Stimulated activated CD4-positive, alpha-beta T cell treated with anti-CD3 and anti-CD28 coated beads, Interleukin-2, amount 100 ng/mL, for 48 hours (primary cell): ENCODE measurements around the gene NXT1.

Experiments
- DNase-seq, 2 donors: peaks; one replicate each; pipeline ENCODE4 v3.0.0-alpha.2; 2020

Gene NXT1

GRCh38 chr20:23361119-23361475, 10.5 kb downstream of the NXT1 start:
- no peak for DNase-seq

DNA sequence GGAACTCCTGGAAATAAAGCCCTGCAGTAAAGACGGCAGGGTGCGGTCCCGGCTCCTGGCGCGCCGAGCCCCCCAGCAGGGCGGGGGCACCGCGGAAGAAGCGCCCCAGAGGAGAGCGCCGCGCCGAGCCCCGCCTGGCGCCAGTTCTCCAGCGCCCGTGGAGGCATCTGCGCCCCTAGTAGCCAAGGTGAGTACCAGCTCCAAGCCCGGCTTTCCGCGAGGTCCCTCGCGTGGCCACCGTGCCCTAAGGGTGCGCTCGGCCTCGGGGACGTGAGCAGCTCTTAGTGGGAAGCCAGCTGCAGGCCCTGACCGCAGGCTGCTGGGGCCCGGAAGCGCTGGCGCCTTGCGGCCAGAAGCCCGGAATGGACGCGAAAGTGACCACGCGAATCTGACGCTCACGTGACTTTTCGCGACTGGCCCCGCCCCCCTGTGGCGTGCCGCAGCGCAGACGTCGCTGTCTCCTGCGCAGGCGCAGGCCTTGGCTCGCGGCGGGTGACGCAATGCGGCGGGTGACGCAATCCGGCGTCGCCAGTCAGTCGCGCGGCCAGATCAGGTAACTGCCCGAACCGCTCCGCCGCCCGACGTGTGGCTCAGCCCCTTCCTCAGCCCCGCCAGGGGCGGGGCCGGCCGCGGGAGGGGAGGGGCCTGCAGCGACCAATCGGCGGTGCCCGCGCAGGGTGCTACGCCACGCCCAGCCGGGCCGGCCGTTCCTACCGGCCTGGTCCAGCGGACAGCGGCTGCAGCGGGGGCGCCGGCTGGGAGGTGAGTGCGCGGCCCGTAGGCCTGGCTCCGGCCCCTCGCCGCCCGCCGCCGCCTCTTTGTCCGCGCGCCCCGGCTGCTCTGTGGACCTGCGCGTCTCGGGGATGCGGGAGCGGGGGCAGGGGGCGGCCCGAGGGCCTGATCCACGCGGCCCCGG, 11.1 kb downstream of the NXT1 start, which contains the start of gene GZF1:
TSS of gene GZF1 (plus strand) at position 707 of the 916 bp plus-strand sequence. CDS start 2,202 bp downstream, outside the sequence.
- DNase-seq = peak; percentile 98 to 99

DNA sequence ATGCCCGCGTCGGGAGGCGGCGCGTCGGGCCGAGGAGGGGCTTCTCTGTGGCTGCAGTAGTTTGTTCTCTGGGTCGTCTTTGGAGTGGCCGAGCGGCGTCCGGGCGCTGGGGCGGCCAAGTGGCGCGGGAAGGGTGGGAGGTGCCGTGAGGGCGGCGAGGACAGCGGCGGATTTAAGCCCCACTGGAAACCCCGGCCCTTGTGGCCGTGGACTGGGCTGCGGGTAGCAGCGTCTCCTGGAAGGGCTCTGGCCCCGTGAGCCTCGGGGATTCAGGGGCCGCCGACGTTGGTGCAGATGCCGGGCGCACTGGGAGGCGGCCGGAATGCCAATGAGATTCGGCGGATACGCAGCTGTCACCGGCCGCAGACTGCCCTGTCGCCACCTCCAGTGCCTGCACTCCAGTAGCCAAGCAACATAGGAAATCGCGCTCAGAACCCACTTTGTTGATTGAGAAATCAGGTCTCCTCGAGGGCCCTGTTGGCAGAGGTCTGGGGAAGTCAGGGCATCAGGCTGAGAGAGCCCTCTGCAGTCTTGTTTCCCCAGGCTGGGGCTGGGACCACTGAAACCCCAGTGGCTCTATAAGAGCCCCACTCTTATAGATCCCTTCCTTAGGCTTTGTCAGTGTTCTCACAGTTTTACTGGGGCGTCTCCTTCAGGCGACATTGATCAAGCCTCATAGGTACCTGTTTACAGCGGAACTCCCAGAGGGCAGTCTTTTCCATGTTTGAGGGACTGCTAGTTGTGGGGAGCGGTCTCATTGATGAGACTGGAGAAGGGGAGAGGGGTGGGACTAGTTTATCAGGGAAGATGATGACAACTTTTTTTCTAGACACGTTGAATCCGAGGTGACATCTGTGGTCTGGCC, 12.0 kb downstream of the NXT1 start:
- DNase-seq = no peak

DNA sequence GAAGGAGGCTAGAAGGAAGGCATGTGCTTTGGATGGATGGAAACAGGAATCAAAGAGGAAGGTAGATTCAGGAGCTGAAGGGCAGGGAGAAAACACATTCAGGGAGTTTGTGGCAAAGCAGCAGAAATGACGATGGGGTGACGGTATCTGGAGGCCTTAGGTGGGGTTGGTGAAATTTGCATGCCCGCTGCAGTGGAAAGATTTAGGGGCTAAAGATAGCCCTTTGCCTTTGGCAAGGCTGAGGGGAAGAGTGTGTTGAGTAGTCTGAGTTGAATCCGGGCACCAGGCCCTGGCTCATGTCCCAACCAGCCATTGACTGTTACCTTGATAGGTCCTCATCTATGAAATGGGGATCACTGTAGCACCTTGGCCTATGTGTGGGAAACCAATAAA, 12.7 kb downstream of the NXT1 start:
- DNase-seq = no peak

- DNase-seq = no peak
These were observed 15.0 kb downstream of the NXT1 start for GRCh38 chr20:23365390-23366165.

DNA sequence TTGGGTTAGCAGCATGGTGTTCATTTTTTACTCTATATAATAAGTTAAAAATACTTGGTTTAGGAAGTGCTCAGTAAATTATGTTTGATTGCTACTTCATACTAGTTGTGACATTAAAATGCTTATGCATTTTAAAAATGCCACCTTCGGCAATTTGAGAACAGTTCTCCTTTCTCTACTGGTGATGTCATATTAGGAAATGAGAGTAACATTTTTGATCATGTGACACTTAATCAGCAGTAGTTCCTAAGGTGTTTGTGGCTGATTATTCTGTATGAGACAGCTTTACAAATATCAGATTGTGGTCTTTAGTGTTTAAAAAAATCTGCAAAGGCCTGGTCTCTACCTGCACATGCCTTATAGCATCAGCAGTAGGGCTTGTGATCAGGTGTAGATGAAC, 15.8 kb downstream of the NXT1 start:
- no peak for DNase-seq

DNA sequence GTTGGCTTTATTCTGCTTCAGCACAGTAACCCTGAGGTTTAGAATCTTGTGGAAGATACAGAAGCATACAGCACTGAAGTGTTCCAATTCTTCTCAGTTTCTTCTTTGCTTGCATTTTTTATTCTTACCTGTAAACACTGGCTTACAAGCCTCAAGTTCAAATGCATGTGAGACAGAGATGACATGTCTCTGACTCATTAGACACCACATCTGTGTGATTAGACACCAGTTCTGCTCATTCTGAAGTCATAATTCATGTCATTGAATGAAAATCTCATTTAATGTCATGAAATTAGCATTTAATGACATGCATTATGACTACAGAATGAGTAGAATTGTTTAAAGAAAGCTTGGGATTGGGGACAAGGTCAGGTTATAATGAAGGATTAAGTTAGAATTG, 17.2 kb downstream of the NXT1 start:
- DNase-seq = no peak

GRCh38 chr20:23368316-23369071, 17.9 kb downstream of the NXT1 start:
- DNase-seq = no peak

GRCh38 chr20:23369072-23369823, 18.7 kb downstream of the NXT1 start:
- DNase-seq = no peak

- DNase-seq = no peak
These were observed 19.7 kb downstream of the NXT1 start for GRCh38 chr20:23370274-23370673.

DNA sequence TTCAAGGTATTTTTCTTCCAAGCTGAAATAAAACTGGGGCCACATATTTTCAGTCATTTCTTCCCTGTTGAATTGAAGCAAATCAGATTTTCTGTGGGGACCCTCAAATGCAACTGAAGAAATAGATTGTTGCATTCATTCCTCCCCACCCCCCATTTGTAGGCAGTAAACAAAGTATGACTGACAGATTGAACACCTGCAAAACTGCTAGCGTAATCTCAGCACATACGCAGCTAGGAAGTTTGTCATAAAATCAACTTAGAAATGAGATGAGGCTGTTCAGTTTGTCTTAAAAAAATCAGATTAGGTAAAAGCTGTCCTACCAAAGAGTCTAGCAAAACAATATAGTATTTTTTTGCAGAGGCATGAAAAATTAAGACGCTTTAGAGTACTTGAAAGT, 20.3 kb downstream of the NXT1 start:
- DNase-seq = no peak

DNA sequence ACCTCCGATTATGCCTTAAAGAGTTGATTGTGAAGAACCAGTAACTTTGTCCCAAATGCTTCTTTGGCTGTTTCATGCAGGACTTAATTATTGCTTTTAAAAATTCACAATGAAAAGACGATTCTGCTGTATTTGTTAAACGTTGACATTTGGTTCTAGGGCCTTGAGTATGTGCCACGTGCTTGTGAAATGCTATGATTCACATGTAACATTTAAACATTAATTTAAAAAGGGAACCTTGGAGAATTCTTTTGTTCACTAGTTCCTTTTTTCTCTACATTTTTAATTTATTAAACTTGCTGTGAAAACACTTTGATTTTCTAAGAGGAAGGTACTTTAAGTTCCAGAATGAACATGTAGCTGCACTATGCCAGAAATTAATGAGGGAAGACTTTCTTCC, 20.9 kb downstream of the NXT1 start:
- no peak for DNase-seq

DNA sequence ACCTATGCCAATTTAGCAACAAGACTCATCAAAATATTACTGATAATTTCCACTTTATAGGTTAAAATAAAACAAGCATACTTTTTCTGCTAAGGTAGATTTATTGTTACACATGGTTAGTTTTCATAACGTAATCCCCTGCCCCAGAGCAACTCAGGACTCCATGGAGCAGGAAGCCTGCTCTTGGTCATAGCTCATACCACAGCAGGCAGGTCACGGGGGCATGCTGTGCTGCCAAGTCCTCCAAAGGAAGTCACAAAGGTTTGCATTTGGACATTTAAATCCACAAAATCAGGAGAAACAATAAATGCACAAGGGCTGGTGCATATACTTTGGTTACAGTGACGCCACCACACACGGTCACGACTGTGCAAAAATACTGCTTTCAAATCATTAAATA, 23.9 kb downstream of the NXT1 start:
- DNase-seq = no peak

GRCh38 chr20:23375827-23376226, 25.2 kb downstream of the NXT1 start:
- no peak for DNase-seq

DNA sequence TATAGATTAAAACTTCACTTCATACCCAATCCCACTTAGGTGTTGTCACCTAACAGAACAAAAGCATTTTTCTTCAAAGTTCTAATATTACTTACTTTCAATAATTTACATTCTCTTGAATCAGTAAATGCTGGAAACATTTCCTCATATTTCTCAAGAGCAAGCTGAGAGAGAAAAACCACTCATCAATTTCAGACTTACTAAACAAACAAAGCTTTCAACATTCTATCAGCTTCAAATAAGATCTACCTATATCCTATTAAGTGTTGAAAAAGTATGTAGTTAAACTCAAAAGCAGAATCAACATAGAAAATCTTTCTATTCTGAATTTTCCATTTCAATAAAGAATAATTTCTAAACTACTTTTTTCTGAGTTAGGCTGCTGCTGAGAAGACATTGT, 29.2 kb downstream of the NXT1 start:
- DNase-seq = no peak

DNA sequence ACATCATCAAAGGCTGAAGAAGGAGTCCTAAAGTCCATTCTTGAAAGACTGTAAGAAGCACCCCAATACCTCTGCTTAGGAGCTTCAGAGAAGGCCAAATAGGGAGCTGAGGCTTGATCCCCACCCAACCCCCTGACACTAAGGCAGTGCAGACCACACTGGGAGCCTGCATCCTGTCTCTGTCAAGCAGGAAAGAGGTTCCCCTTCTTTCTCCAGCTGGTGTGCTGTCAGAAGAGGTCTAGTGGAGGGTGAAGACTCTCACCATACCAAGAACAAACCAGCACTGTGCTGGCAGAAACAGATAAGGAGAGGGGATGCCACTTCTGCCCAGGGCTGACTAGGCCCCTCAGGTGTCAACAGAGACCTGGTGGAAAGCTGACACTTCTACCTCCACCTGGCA, 31.3 kb downstream of the NXT1 start:
- DNase-seq = no peak

- DNase-seq = no peak
These were observed 35.9 kb downstream of the NXT1 start for GRCh38 chr20:23386304-23387117.

DNA sequence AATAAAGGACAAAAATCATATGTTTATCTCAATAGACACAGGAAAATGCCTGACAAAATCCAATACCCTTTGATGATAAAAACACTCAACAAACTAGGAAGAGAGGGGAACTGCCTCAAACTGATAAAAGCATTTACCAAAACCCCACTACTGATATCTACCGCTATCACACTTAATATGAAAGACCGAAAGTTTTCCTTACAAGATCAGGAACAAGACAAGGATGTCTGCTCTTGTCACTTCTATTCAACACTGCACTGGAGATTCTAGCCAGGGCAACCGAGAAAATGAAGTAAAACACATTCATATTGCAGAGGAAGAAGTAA, 36.5 kb downstream of the NXT1 start:
- DNase-seq = no peak

DNA sequence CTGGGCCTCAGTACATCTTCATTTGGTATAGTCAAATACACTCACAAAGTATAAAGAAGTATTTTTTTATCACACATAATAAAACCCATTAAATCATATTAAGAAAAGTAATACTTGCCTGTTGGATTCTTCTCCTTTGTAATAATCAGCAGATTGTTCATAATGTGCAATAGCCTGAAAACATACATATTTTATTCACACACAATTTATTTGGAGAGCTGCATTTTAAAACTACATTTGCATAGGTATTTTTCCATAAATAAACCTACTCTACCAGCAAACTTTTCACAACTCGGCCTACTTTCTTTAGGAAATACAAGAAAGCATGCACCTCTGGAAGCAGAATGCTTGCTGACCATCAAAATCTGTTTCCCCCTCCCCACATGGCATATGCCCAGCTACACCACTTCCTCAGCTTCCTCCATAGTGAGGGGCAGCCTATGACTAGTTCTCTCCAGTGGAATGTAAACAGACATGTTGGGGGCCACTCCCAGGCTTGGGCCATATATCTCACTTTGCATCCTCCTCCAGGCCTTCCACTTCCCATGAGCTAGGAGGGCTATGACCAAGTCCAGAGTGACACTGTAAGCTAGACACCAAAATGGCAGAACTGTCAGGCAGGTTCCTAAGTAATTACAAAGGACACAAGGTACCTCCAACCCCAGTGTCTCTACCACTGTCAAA, 39.6 kb downstream of the NXT1 start:
- no peak for DNase-seq

- no peak for DNase-seq
These were observed 41.2 kb downstream of the NXT1 start for GRCh38 chr20:23391707-23392310.
